Stimulated activated CD8-positive, alpha-beta memory T cell treated with anti-CD3 and anti-CD28 coated beads, Interleukin-2, amount 100 ng/mL, for 1 hour (primary cell): ENCODE measurements around the gene SLC35C1.
"Not testable (repeated sequence)": the region's sequence is repeated elsewhere in the genome, so short reads cannot be mapped to it uniquely, and the experiment has no call there.

Source experiments
- DNase-seq, 2 donors: peaks; one replicate each; pipeline ENCODE4 v3.0.0-alpha.2; 2020; ENCODE audit warnings: low read depth in 2 of 2

Gene SLC35C1

GRCh38 chr11:45788887-45789286 is 16.1 kb upstream of the SLC35C1 start:
- no peak for DNase-seq

GRCh38 chr11:45791524-45791923 is 13.4 kb upstream of the SLC35C1 start:
- DNase-seq: no peak

GRCh38 chr11:45794169-45794568 is 10.8 kb upstream of the SLC35C1 start:
- DNase-seq: no peak

- DNase-seq: no peak
Measured at GRCh38 chr11:45795379-45795778, 9.6 kb upstream of the SLC35C1 start.

GRCh38 chr11:45796461-45796861 is 8.5 kb upstream of the SLC35C1 start:
- no peak for DNase-seq

GRCh38 chr11:45798793-45799441 is 6.0 kb upstream of the SLC35C1 start:
- DNase-seq: no peak

- no peak for DNase-seq
Measured at GRCh38 chr11:45799562-45799961, 5.4 kb upstream of the SLC35C1 start.

- DNase-seq: no peak
Measured at GRCh38 chr11:45800261-45800660, 4.7 kb upstream of the SLC35C1 start.

- no peak for DNase-seq
Measured at GRCh38 chr11:45801723-45802315, 3.1 kb upstream of the SLC35C1 start.

GRCh38 chr11:45802531-45803317 is 2.2 kb upstream of the SLC35C1 start:
- no peak for DNase-seq

GRCh38 chr11:45803971-45804760 is 783 bp upstream of the SLC35C1 start:
- DNase-seq: peak in 1 of 2 donors; percentile 41

GRCh38 chr11:45805305-45806071 is 539 bp downstream of the SLC35C1 start:
- no peak for DNase-seq

GRCh38 chr11:45806072-45806933 is 1.4 kb downstream of the SLC35C1 start:
- no peak for DNase-seq

GRCh38 chr11:45806937-45807791 is 2.2 kb downstream of the SLC35C1 start:
- no peak for DNase-seq

GRCh38 chr11:45807792-45808238 is 2.9 kb downstream of the SLC35C1 start:
- DNase-seq: no peak

- not testable (repeated sequence) for DNase-seq
Measured at GRCh38 chr11:45808427-45808826, 3.5 kb downstream of the SLC35C1 start.

GRCh38 chr11:45809456-45810395 is 4.8 kb downstream of the SLC35C1 start:
- no peak for DNase-seq

GRCh38 chr11:45810431-45811108 is 5.6 kb downstream of the SLC35C1 start:
- no peak for DNase-seq
